GM12892 (cell line): Measurements from ENCODE around the gene NR5A2.

Source experiments
- DNase-seq: peaks from one replicate; pipeline ENCODE4 v3.0.0; 2011; ENCODE audit not compliant: insufficient read length
- FAIRE-seq: peaks from 2 replicates; lab custom pipeline; 2011; peaks lifted over from hg19 to GRCh38; lab: Jason Lieb, UNC
- POLR2A ChIP-seq: IDR thresholded peaks from 2 replicates; pipeline ENCODE4 v1.6.1; 2011; ENCODE audit warnings: low read depth, low read length, control low read depth
- POLR2AphosphoS5 ChIP-seq: IDR thresholded peaks from 2 replicates; pipeline ENCODE4 v1.6.1; 2011; ENCODE audit warnings: low read depth, low read length, control low read depth
- TAF1 ChIP-seq: IDR thresholded peaks from 2 replicates; pipeline ENCODE4 v1.6.1; 2011; ENCODE audit warnings: low read depth, mild to moderate bottlenecking, control low read depth, low read length, borderline replicate concordance

The NR5A2 gene

DNA sequence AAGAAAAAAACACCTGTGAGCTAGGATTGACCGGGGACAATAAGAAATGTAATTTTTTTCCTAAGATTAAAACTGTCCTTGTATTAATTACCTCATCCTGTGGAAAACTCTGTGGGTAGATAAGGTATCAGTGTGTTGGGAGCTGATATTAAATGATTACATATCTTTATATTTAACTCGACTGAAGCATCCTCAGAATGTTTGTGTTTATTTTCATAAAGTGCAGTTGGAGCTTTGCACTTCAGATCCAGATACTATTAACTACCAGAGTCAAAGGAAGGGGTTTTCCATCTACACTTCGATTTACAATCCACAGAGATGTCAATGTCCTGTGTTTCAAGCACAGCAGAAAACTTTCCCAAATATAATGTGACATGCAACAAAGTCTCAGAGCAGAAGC lies 164.5 kb downstream of the NR5A2 start:
- TF ChIP-seq TAF1: no peak
- no peak for TF ChIP-seq POLR2A
- no peak for TF ChIP-seq POLR2AphosphoS5
- no peak for DNase-seq
- FAIRE-seq: no peak

- TF ChIP-seq POLR2A (no peak), TAF1 (no peak), POLR2AphosphoS5 (no peak)
- DNase-seq (no peak), FAIRE-seq (no peak)
Observed at GRCh38 chr1:200194477-200194876, 167.0 kb downstream of the NR5A2 start.

- DNase-seq: no peak
- no peak for TF ChIP-seq TAF1
- TF ChIP-seq POLR2A: no peak
- TF ChIP-seq POLR2AphosphoS5: no peak
- FAIRE-seq: no peak
Observed at GRCh38 chr1:200198236-200198635, 170.7 kb downstream of the NR5A2 start.

- TF ChIP-seq POLR2A (no peak), POLR2AphosphoS5 (no peak), TAF1 (no peak)
- no peak for DNase-seq
- no peak for FAIRE-seq
Observed at GRCh38 chr1:200205216-200205995, 177.9 kb downstream of the NR5A2 start.

DNA sequence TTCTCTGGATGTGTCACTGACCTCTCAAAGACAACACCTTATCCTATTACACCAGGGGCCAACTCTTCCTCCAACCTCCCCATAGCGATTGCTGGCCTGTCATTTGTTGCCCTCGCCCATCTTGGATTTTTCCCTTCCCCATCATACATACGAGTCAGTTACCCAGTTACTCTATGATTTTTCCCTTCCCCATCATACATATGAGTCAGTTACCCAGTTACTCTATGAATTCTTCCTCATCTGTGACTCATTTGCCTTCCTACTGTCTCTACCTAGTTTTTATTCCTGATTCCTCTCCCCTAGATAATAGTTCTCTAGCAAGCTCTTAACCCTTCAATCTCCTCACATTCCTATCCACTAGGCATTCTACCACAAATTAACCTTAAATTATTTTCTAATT lies 178.8 kb downstream of the NR5A2 start:
- TF ChIP-seq POLR2AphosphoS5: no peak
- no peak for TF ChIP-seq POLR2A
- TF ChIP-seq TAF1: no peak
- DNase-seq (no peak), FAIRE-seq (no peak)

DNA sequence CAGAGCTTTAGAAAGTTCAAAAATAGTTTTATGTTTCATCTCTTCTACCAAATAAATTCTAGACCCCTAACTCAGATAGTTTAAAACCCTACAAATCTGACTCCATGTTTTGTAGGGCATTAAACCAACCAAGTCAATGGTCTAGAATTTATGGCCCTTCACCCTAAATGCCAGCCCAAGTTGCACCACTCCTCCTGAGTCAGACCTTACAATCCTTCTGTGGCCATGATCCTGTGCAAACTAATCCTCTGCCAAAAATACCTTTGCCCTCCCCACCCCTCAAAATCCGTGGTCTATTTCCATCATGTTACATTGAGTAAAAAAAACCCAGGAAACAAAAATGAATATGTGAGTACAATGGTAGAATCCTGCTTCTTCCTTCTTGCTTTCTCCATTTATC lies 179.3 kb downstream of the NR5A2 start:
- TF ChIP-seq TAF1: no peak
- TF ChIP-seq POLR2A: no peak
- TF ChIP-seq POLR2AphosphoS5: no peak
- DNase-seq (no peak), FAIRE-seq (no peak)

DNA sequence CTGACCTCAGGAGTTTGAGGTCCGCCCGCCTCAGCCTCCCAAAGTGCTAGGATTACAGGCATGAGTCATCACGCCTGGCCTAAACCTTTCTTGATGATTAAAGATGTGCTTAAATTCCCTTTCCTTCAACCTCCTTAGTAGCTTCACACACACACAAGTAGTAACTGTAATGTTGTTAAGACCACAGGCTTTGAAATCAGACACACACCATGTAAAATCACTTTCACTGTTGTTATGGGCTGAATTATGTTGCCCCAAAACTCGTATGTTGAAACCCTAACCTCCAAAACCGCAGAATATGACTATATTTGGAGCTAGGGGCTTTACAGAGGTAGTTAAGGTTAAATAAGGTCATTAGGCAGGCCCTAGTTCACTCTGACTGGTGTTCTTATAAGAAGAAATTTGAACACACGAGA lies 180.2 kb downstream of the NR5A2 start:
- no peak for TF ChIP-seq TAF1
- TF ChIP-seq POLR2A: no peak
- no peak for TF ChIP-seq POLR2AphosphoS5
- no peak for DNase-seq
- FAIRE-seq: no peak

GRCh38 chr1:200211157-200211556 lies 183.6 kb downstream of the NR5A2 start:
- DNase-seq: no peak
- no peak for FAIRE-seq

GRCh38 chr1:200213392-200213791 lies 185.9 kb downstream of the NR5A2 start:
- TF ChIP-seq POLR2A (no peak), POLR2AphosphoS5 (no peak), TAF1 (no peak)
- no peak for FAIRE-seq

More at GRCh38 chr1:200211157-200211556, 183.6 kb downstream of the NR5A2 start:
- TF ChIP-seq POLR2AphosphoS5 (no peak), TAF1 (no peak), POLR2A (no peak)

GRCh38 chr1:200213921-200214320 lies 186.4 kb downstream of the NR5A2 start:
- no peak for FAIRE-seq
- TF ChIP-seq POLR2AphosphoS5: no peak
- no peak for TF ChIP-seq POLR2A
- TF ChIP-seq TAF1: no peak

More at GRCh38 chr1:200213392-200213791, 185.9 kb downstream of the NR5A2 start:
- no peak for DNase-seq

DNA sequence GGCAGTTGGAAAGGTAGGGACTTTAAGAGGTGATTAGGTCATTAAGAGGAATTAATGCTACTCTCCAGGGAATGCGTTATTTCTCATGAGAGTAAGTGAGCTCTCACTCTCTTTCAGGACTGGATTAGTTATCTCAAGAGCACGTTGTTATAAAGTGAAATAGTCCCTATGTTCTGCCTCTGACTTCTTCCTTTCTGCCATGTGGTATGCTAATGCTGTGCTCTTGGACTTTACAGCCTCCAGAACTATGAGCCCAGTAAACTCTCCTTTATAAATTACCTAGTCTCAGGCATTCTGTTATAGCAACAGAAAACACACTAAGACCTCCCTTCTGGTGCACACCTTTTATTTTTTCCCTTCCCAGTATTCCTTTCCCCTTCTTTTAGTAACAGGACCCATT lies 187.8 kb downstream of the NR5A2 start:
- DNase-seq (no peak), FAIRE-seq (no peak)
- TF ChIP-seq POLR2A (no peak), POLR2AphosphoS5 (no peak), TAF1 (no peak)

More at GRCh38 chr1:200213921-200214320, 186.4 kb downstream of the NR5A2 start:
- no peak for DNase-seq

GRCh38 chr1:200217703-200218102 lies 190.2 kb downstream of the NR5A2 start:
- DNase-seq (peak; percentile 12), FAIRE-seq (no peak)
- no peak for TF ChIP-seq TAF1
- TF ChIP-seq POLR2AphosphoS5: no peak
- no peak for TF ChIP-seq POLR2A

- TF ChIP-seq POLR2AphosphoS5 (no peak), POLR2A (no peak), TAF1 (no peak)
- DNase-seq (no peak), FAIRE-seq (no peak)
Observed at GRCh38 chr1:200221614-200222282, 194.2 kb downstream of the NR5A2 start.
